HepG2 (cell line): ENCODE measurements around the gene CYSLTR2.

Source experiments
- EP300 ChIP-seq, 3 experiments: sonication (generic) in 1 of 3; formaldehyde crosslinking in 1 of 3; IDR thresholded peaks; 2 replicates each; pipeline versions ENCODE4 v1.5.1 to v1.6.1; 2011 to 2020; ENCODE audit warnings: low read depth in 2 of 3, low read length in 2 of 3, borderline replicate concordance in 1 of 3, improper control_type of control experiment in 1 of 3, mild to moderate bottlenecking in 1 of 3, missing genetic modification reagents in 1 of 3, moderate library complexity in 1 of 3
- TF ChIP-seq, protein P1 (sequence below): sonication (generic); formaldehyde crosslinking; IDR thresholded peaks from 2 replicates; pipeline ENCODE4 v1.5.0; 2020; ENCODE audit warnings: mild to moderate bottlenecking, missing genetic modification reagents, moderate library complexity

DNA sequence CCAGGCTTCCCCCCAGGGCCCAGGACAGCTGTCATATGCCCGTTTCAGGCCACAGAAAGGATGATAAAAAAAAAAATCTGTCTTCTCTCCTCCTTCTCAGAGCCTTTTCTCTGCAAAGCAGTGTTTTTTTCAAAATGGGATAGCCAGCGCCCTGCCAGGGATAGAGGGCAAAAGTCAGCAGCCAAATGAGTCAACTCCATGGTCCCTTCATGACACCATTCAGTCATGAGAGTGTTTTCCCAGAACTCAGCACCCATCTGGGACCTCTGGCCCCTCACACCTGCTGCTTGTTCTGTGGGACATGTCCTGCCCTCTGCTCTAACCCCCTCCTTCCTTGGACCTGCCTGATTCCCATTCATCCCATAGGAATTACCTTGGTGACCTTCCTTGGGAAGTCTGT, 95.0 kb downstream of the CYSLTR2 start:
- TF ChIP-seq EP300 (IDR thresholded peaks at IDR 0.05; ENCODE audit: low read depth in 2 of 2, low read length in 2 of 2) (no peak), EP300 (CRISPR knock-in tag; IDR thresholded peaks at IDR 0.05; ENCODE audit: borderline replicate concordance) (no peak)
- TF ChIP-seq, protein P1, sequence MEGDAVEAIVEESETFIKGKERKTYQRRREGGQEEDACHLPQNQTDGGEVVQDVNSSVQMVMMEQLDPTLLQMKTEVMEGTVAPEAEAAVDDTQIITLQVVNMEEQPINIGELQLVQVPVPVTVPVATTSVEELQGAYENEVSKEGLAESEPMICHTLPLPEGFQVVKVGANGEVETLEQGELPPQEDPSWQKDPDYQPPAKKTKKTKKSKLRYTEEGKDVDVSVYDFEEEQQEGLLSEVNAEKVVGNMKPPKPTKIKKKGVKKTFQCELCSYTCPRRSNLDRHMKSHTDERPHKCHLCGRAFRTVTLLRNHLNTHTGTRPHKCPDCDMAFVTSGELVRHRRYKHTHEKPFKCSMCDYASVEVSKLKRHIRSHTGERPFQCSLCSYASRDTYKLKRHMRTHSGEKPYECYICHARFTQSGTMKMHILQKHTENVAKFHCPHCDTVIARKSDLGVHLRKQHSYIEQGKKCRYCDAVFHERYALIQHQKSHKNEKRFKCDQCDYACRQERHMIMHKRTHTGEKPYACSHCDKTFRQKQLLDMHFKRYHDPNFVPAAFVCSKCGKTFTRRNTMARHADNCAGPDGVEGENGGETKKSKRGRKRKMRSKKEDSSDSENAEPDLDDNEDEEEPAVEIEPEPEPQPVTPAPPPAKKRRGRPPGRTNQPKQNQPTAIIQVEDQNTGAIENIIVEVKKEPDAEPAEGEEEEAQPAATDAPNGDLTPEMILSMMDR = no peak
